Activated naive CD4-positive, alpha-beta T cell treated with anti-CD3 and anti-CD28 coated beads, Interleukin-2, amount 50 U/mL, for 16 hours (primary cell): ENCODE results near the gene LCLAT1.

Experiments used
- DNase-seq: peaks from one replicate; pipeline ENCODE4 v3.0.0-alpha.2; 2020

Gene LCLAT1

DNA sequence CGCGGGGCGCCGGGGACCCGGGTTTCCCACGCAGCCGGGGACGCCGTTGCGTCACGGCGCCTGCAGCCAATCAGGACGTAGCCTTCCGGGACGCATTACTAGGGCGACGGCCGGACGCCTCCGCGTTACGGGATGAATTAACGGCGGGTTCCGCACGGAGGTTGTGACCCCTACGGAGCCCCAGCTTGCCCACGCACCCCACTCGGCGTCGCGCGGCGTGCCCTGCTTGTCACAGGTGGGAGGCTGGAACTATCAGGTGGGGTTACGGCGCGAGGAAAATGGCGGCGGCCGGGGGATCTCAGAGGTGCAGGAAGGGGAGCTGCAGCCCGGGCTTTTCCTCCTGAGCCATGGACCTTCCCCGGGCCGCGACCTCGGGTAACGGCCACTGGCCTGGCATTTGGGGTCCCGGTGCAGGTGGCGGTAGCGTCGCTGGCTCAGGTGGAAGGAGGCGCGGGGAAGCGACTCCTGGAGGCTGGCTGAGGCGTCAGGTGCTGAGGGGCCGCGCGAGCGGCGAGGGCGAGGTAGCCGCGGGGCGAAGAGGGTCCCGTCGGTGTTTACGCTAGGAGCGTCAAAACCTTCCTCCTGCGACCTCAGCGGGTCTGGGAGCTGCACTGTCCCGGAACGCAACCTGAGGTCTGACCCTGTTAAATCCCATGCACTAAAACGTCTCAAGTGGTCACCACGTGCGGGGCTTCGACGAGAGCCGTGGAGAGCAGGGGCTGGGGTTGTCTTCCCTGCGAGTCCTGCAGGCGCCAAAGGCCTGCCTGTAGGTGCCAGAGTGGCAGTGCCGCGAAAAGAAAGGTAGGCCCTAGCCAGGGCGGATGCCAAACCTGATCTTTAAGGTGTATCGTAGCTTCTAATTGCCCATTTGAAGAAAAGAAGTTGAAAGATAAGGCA is at the start of gene LCLAT1:
TSS of gene LCLAT1 (plus strand) at position 98 of the 897 bp plus-strand sequence. CDS start 78,345 bp downstream, outside the sequence.
- DNase-seq: peak; percentile 86

GRCh38 chr2:30398084-30398873 is 48.8 kb upstream of the LCLAT1 start:
- no peak for DNase-seq

- DNase-seq: no peak
Observed at GRCh38 chr2:30400151-30400954, 46.7 kb upstream of the LCLAT1 start.

DNA sequence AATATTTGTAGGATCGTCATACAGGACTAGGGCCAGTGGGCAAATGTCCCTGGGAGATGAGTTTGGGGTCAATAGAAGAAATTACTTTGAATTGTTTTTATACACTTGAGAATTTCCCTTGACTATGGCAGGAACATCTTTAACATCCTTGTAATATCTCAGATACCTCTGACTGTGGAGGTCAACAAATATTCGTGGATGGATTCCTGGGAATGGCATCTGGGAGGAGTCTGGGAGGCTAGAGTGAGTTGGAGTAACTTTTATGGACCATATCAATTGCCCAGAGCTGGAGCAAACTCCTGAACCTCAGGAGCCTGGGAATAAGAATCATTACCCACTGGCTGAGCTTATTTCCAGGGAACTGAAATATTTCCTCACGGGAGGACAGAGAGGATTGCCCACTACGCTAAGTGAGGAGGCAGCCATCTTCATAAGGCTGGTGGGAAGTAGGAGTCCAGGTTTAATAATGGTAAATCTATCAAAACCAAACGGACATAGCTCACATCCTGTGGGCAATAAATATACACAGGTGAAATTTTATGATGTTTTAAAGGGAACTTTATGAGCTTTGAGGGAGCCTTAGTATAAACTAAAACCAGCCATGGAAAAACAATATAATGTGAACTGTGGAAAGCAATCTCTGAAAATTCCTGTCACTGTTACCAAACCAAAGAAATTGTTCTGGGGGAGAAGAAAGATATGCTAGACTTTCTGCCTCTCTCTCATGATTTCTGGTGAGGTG is 44.4 kb upstream of the LCLAT1 start:
- no peak for DNase-seq

DNA sequence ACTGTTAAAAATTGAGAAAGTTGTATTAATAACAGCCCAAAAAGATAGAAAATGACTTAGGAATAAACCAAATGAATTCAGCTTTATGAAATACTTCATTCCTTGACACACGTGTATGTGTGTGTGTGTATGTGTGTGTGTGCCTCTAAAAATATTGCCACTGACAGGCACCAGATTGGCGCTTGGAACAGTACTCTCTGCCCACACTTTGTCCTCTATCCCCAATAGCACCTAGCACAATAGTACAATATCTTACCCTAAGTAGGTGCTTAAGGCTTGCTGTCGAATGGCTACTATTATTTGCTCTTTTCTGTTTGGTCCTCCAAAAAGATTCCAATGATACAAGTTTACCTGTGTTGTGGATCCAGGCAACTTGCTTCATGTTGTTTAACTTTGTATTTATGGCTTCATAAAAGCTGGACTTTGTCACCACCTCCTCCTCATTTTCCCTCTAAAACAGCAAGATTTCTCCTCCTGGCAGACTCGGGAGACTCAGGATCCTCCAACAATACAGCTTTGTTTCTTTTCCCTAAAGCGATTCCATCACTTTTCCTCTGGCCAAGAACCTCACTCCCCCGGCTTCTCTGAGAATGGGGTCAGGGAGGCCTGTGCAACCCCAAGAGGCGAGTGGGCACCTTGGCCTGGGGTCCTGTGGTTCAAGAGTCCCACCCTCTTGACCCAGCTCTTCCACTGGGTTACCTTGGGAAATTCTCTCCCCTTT is 43.3 kb upstream of the LCLAT1 start:
- no peak for DNase-seq

GRCh38 chr2:30404319-30405259 is 42.5 kb upstream of the LCLAT1 start:
- no peak for DNase-seq

GRCh38 chr2:30405260-30405605 is 41.8 kb upstream of the LCLAT1 start:
- DNase-seq: no peak

DNA sequence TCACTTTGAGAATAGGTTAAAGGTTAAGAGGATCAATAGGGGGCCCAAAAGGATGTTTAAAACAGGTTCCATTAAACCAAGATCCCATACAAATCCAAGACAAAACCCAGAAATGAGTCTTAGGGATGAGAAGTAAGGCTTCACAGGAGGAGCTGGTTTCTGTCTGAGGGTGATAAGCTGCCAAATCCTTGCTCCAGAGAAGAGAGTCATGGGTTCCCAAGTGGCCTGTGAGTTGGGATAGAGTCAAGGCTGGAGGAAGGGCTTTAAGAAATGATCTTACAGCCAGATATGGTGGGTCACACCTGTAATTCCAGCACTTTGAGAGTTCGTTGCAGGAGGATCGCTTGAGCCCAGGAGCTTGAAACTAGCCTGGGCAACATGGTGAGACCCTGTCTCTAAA is 40.2 kb upstream of the LCLAT1 start:
- no peak for DNase-seq

DNA sequence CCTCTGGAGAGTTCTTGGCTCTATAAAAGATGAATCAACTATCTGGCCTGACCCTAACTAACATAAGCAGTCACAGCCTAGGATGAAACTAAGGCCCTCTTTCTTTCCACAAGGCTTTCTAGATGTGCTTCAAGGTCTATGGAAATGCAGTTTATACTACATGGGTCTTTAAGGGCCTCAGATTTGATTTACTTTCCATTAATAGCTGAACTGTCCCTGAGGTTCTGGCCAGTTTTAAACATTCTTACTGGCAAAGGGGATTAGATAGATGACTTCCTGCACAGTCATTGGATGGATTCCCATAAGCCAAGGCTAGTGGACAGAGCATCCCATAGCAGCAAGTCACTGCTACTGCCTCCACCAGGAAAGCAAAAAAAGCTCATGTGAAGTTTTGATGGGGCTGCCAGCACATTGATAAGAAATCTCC is 38.1 kb upstream of the LCLAT1 start:
- no peak for DNase-seq

DNA sequence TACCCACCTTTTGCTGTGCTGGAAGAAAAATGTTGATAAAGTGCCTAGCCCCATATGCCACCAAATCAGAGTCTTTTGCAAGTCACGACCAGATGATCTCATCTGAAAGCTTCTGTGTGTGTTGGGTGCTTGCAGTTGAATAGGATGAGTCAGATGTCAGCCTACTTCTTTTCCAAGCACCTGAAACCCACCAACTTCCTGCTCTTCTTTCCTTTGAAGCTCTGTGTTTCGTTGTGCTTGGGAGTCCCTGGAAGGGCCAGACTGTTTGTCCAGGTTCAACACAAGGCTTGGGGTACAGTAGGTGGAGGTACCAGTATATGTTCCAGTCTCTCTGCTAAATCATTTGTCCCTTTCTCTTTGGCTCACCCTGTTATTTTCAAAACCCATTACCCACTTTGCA is 36.8 kb upstream of the LCLAT1 start:
- no peak for DNase-seq

DNA sequence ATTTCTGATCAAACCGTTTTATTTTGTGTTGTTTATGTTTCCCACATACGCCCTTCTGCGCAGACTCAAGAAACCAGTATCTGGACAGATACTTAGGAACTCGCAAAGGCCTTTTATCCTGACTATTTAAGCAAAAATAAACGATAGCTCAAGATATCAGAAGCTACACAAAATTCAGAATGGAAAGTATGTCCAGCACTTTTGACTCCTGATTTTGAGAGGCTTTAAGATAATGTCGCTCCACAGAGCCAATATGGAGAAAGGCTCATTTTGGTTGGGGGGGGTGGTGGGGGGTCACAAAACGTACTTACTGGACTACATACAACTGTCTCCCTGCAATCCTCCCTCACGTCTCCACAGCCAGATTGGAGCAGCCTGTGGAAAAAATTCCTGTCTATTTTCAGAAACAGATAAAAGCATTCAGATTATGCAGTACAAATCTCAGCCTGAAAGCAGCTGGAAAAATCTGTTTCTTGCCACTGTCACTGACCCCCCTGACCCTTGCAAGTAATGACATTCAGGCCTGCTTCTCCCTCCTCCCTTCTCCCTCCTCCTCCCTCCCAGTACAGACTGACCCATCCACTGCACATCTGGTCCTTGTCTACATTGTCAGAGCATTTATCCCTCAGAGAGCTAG is 34.9 kb upstream of the LCLAT1 start:
- DNase-seq: no peak

- no peak for DNase-seq
Observed at GRCh38 chr2:30412684-30413570, 34.1 kb upstream of the LCLAT1 start.

DNA sequence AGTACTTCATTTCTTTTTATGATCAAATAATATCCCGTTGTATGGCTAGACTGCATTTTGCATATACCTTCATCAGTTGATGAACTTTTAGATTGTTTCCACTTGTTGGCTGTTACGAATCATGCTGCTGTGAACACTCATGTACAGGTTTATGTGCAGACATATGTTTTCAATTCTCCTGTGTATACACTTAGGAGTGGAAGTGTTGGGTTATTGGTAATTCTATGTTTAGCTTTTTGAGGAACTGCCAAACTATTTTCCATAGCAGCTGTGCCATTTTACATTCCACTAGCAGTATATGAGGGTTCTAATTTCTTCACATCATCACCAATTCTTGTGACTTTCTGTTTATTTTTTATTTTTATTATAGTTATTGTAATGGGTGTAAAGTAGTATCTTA is 32.1 kb upstream of the LCLAT1 start:
- no peak for DNase-seq

DNA sequence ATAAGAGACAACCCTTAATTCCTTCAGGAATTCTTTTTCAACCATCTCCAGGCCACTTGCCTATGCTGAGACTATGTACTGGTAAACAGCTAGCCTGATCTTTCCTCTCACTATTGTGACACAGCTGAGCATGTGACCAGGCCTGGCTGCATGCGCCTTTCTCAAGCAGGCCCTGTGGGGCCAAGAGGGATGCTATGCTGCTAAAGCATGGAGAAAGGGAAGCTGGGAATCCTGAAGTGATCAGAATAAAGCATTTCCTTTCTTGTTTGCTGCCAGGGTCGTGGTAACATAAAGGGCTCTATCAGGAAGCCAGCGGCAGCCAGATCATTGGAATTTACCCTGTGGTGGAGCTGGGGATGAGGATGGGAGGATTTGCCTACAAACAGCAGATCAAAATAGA is 29.8 kb upstream of the LCLAT1 start:
- no peak for DNase-seq

DNA sequence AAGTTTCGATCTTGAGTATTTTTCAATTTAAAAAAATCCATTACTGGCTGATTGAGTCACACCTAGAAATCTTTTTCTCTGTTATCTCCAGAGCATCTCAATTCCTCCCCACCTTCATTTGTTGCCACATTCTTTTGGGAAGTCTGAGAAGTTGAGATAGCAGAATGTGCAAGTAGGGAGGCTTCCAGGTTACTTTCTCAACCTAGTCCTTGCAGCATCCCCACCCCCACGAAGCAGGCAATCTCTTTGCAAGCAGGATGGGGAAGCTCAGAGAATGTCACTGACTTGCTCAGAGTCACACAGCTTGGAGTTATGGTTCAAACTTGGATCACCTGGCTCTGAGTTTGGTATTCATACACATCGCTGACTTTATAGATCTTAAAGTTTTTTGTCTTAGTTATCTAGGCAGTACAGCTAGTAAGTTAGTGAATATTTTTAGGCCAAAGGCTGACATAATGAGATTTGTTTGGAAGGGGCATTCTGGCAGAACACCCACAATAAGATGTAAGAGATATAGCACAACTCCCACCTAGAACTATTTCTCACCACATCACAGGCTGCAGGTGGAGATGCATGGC is 25.9 kb upstream of the LCLAT1 start:
- no peak for DNase-seq

DNA sequence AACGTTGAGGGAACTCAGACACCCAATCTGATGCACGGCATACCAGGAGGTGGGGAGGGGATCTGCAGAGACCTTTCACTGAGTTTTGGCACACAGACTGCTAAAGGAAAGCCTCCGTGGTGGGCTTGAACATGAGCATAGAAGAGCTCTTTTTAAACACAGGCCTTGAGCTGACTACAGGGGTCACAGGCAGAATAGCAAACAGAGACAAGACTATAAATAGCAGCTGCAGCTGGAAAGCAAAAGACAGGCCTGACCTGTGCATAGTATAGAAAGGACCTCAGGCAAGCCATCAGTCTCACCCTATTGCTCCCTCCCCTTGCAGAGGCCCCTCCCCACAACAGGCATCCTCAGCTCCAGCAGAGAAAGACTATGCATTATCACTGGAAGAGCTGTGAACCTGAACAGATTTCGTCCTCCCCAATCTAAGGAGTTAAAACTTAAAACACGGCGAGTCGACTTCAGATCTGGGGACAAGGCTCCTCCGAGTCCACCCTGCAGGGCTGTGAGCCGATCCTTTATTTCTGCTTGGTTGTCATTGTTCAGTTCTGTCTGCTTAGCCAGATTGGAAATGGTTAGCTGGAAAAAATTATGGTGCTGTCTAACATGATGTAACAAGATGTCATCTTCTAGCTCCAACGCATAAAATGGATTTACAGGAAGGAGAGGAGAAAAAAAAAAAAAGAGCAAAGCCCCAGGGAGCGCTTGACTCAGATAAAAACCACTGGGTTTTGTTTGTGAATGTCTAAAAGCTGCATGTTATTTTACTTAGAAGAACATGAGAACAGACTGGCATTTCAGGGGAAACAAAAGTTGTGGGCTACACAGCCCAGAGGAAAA is 25.2 kb upstream of the LCLAT1 start:
- DNase-seq: peak; percentile 52

GRCh38 chr2:30422444-30423040 is 24.5 kb upstream of the LCLAT1 start:
- peak; percentile 85 for DNase-seq
